22Rv1 (cell line): ENCODE data around the gene CTNNAL1.
A peak's percentile ranks its signal among the peaks of the same experiment; 100 is the strongest.

Source experiments
- H3K27ac ChIP-seq: fragments of 450-650 bp; 2 replicates; pipeline ENCODE4 v1.5.1; 2017
- CTCF ChIP-seq: fragments of 450-650 bp; IDR thresholded peaks from 2 replicates; pipeline ENCODE4 v1.5.1; 2017; ENCODE audit warnings: mild to moderate bottlenecking
- ZFX ChIP-seq: fragments of 450-650 bp; IDR thresholded peaks from 2 replicates; pipeline ENCODE4 v1.6.1; 2017; ENCODE audit warnings: antibody characterized with exemption, borderline replicate concordance

Gene CTNNAL1

DNA sequence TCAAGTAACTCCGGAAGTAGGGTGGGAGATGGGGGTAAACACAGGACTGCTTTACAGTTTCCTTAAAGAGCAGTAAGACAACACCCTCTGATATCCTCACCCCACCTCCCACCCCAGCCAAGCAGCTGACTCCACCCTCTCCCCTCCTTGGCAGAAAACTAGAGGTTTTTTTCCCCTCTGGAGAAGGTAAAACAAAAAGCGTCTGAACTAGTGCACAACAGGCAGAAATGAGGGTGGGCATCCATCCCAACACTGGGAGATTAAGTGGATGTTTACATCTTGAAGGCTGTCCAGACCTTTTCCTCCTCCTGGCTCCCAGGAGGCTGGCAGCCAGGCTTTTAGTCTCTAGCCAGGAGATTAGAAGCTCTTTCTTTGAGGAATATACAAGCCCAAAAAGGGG lies 13.9 kb upstream of the CTNNAL1 start:
- TF ChIP-seq ZFX (no peak), CTCF (no peak)
- H3K27ac ChIP-seq, result no peak overlapping the region

GRCh38 chr9:109026306-109026705 lies 13.0 kb upstream of the CTNNAL1 start:
- TF ChIP-seq ZFX (no peak), CTCF (no peak)
- no peak overlapping the region for H3K27ac ChIP-seq

DNA sequence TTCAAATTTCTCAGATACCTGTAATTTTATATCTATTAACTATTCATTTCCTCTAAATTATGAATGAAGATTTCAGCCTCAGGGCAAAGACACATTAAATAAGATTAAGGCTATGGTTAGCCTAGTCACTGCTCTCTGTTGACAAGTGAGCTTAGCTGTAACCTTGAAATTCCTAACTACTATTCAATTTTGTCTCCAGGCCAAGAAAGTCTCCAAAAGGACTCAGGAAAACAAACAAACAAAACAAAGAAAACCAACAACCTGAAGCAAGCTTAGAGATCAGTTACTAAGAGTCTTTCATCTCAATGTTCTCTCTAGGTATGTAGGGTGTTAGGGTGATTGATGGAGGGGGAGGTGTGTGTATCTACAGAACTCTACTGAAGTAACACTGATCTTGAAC lies 9.6 kb upstream of the CTNNAL1 start:
- TF ChIP-seq CTCF, result no peak
- TF ChIP-seq ZFX, result no peak
- H3K27ac ChIP-seq, result peak overlapping the region; percentile 13; the same call in 1 of the 2 replicates

DNA sequence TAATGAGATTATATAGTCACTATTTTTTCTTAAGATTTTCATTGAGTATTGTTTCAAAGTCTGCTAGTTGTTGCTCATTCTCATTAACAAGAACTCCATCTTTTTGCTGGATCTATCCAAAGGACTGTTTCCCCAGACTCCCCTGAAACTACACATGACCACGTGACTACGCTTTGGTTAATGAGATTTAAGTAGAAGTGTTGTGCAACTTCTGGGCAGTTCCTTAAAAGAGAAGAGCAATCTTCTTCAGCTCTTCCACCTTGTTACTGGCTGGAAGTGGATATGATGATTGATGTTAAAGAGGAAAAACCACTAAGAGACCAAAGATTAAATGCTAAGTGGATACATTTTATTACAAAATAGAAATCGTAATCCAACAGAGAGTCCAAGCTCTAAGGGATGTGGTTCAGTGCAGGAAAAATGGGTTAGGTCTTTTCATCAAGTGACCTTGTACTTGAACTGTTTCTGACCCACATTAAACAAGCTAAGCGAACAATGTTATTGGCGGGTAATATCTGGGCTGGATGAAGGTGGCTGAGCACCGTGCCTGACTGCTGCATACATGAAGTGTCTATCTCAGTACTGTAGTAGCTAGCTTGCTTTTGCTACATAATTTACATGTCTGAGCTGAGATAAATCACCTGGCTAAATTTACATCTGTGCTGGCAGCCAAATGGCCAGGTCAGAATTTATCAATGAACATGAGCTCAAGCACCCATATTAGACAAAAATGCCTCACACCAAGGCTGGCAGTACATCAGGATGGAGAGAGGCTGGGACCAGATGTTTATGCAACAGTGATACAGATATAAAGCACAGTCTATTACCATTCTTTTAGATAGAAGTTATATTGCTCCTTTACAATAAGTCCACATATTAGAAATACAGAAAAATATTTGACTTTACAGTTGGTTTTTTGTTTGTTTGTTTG lies 7.5 kb upstream of the CTNNAL1 start:
- no peak overlapping the region for H3K27ac ChIP-seq
- TF ChIP-seq CTCF, result no peak
- TF ChIP-seq ZFX, result no peak

GRCh38 chr9:109020113-109020512 lies 6.8 kb upstream of the CTNNAL1 start:
- TF ChIP-seq ZFX (no peak), CTCF (no peak)
- no peak overlapping the region for H3K27ac ChIP-seq

DNA sequence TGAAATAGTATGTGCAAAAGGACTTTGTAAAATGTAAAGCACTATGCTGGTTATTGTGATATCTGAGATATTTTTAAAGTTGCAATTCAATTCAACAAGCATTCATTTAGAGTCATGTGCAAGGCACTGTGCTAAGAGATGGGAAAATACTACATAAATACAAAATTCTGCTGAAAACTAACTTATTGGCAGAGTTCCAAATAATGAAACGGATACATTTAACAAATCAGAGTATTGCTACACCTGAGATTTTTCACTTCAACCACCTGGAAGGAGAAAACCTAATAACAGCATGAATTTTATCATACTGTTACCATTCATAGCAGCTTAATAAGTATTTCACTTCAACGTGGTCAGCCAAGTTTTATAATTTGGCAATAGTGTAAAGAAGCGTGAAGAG lies 6.1 kb upstream of the CTNNAL1 start:
- TF ChIP-seq CTCF, result no peak
- no peak for TF ChIP-seq ZFX
- no peak overlapping the region for H3K27ac ChIP-seq

DNA sequence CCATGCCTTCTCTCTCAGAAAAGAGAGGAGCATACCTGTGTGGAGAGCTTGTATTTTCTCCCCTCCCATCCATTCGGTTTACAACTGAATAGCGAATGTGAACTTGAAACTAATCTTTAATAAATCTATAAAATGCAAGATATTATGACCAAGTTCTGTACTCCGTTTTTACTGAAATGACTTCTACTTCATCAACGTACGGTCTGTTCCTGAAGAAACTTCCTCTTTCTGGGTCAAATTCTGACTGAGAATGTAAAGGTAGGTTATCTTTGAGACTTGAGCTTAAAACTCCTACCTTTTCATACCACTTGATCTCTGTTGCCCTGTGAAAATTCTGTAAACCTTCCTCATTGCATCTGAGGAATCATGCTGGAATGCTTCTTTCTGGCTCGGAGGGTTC lies 4.2 kb upstream of the CTNNAL1 start:
- TF ChIP-seq CTCF (no peak), ZFX (no peak)
- H3K27ac ChIP-seq, result no peak overlapping the region
